Neural cell (in vitro differentiated cells): ENCODE measurements around the gene MAPK7. TPM values are rescaled to one million over a fixed set of nuclear protein-coding genes. Genes with fewer than 3 reads are reported as not detected.

Experiments used
- H2AFZ ChIP-seq: fragments of 200-600, 300-800 bp; sonication (generic), shearing (Covaris generic); 2 replicates; pipeline ENCODE4 v1.6.0; 2014; ENCODE audit warnings: low read depth, mild to moderate bottlenecking, antibody characterized with exemption, low read length, moderate library complexity
- H3F3A ChIP-seq: fragments of 200-600 bp; shearing (Covaris generic); 2 replicates; pipeline ENCODE4 v1.6.1; 2016; ENCODE audit warnings: mild to moderate bottlenecking, moderate library complexity, mixed read lengths, antibody characterized with exemption, low read length; ENCODE audit not compliant: insufficient read depth, poor library complexity, severe bottlenecking
- H3K27ac ChIP-seq: fragments of 200-600, 300-800 bp; sonication (generic), shearing (Covaris generic); 2 replicates; pipeline ENCODE4 v1.5.1; 2014; ENCODE audit warnings: mild to moderate bottlenecking, low read length, moderate library complexity
- H3K27me3 ChIP-seq: fragments of 300-800, 200-600 bp; sonication (generic), shearing (Covaris generic); 2 replicates; pipeline ENCODE4 v1.6.0; 2014; ENCODE audit warnings: mild to moderate bottlenecking, low read depth, low read length, moderate library complexity; ENCODE audit not compliant: insufficient read depth
- H3K36me3 ChIP-seq: fragments of 300-800, 200-600 bp; sonication (generic), shearing (Covaris generic); 2 replicates; pipeline ENCODE4 v1.5.1; 2014; ENCODE audit warnings: mild to moderate bottlenecking, antibody characterized with exemption, low read length, moderate library complexity; ENCODE audit not compliant: insufficient read depth
- H3K4me2 ChIP-seq: fragments of 300-800, 200-600 bp; sonication (generic), shearing (Covaris generic); 2 replicates; pipeline ENCODE4 v1.6.0; 2014; ENCODE audit warnings: mild to moderate bottlenecking, low read length
- H3K4me3 ChIP-seq: fragments of 300-800, 200-600 bp; sonication (generic), shearing (Covaris generic); 2 replicates; pipeline ENCODE4 v1.5.1; 2014; ENCODE audit warnings: mild to moderate bottlenecking, low read length, moderate library complexity
- H3K79me2 ChIP-seq: fragments of 200-600 bp; shearing (Covaris generic); replicated peaks from 2 replicates; pipeline ENCODE4 v1.6.0; 2014; ENCODE audit warnings: mild to moderate bottlenecking, low read length, moderate library complexity; ENCODE audit not compliant: insufficient read depth
- H3K9ac ChIP-seq: fragments of 300-800, 200-600 bp; sonication (generic), shearing (Covaris generic); 2 replicates; pipeline ENCODE4 v1.6.1; 2016; ENCODE audit warnings: mild to moderate bottlenecking, low read length, mixed read lengths
- H3K9me2 ChIP-seq: fragments of 200-600 bp; shearing (Covaris generic); 2 replicates; pipeline ENCODE4 v1.6.1; 2016; ENCODE audit warnings: mild to moderate bottlenecking, low read length, mixed read lengths; ENCODE audit not compliant: insufficient read depth
- H3K9me3 ChIP-seq: fragments of 200-600, 300-800 bp; sonication (generic), shearing (Covaris generic); 2 replicates; pipeline ENCODE4 v1.6.1; 2016; ENCODE audit warnings: mild to moderate bottlenecking, mixed run types, low read length, moderate library complexity, mixed read lengths
- H4K20me1 ChIP-seq: fragments of 200-600 bp; shearing (Covaris generic); 2 replicates; pipeline ENCODE4 v1.6.1; 2016; ENCODE audit warnings: mild to moderate bottlenecking, mixed run types; ENCODE audit not compliant: insufficient read depth
- CTCF ChIP-seq: fragments of 450-650 bp; IDR thresholded peaks from 2 replicates; pipeline ENCODE4 v1.5.1; 2014; ENCODE audit warnings: antibody characterized with exemption, mild to moderate bottlenecking, moderate library complexity; ENCODE audit not compliant: poor library complexity, severe bottlenecking
- EP300 ChIP-seq: fragments of 450-650 bp; conservative IDR thresholded peaks from 2 replicates; pipeline ENCODE4 v1.6.1; 2014; ENCODE audit warnings: antibody characterized with exemption, mild to moderate bottlenecking, moderate library complexity; ENCODE audit not compliant: poor library complexity, severe bottlenecking
- EZH2 ChIP-seq: fragments of 200-600, 300-800 bp; shearing (Covaris generic), sonication (generic); IDR thresholded peaks from 2 replicates; pipeline ENCODE4 v1.6.1; 2014; ENCODE audit warnings: antibody characterized with exemption, low read length, borderline replicate concordance, mild to moderate bottlenecking; ENCODE audit not compliant: insufficient read depth, poor library complexity, severe bottlenecking
- MXI1 ChIP-seq: fragments of 450-650 bp; conservative IDR thresholded peaks from 2 replicates; pipeline ENCODE4 v1.6.1; 2014; ENCODE audit warnings: antibody characterized with exemption, mild to moderate bottlenecking; ENCODE audit not compliant: poor library complexity, severe bottlenecking
- POLR2AphosphoS5 ChIP-seq: IDR thresholded peaks from 2 replicates; pipeline ENCODE4 v1.6.1; 2012
- RAD21 ChIP-seq: fragments of 450-650 bp; conservative IDR thresholded peaks from 2 replicates; pipeline ENCODE4 v1.6.1; 2014; ENCODE audit warnings: antibody characterized with exemption, mild to moderate bottlenecking, moderate library complexity
- REST ChIP-seq: IDR thresholded peaks from 2 replicates; pipeline ENCODE4 v1.6.1; 2012; ENCODE audit warnings: borderline replicate concordance
- SMC3 ChIP-seq: fragments of 450-650 bp; conservative IDR thresholded peaks from 2 replicates; pipeline ENCODE4 v1.6.1; 2014; ENCODE audit warnings: antibody characterized with exemption, mild to moderate bottlenecking, moderate library complexity; ENCODE audit not compliant: poor library complexity
- TAF1 ChIP-seq: IDR thresholded peaks from 2 replicates; pipeline ENCODE4 v1.6.1; 2012; ENCODE audit warnings: low read depth
- polyA plus RNA-seq: library from polyadenylated mRNA; depleted of rRNA; stranded (reverse); fragments of >200 nt; gene quantifications from 2 replicates; pipeline ENCODE4 v1.2.3, GENCODE V29; 2014

The MAPK7 gene
- polyA plus RNA-seq, 1 donor from 2014 or later, result 18.8 TPM

GRCh38 chr17:19374136-19374535 lies 4.2 kb upstream of the MAPK7 start:
- Histone ChIP-seq H2AFZ (no peak overlapping the region), H3K4me3 (no peak overlapping the region), H4K20me1 (no peaks in the 10 kb centered on the region), H3K36me3 (no peaks in the 10 kb centered on the region), H3K27ac (no peak overlapping the region), H3K4me2 (no peak overlapping the region), H3K9ac (no peak overlapping the region), H3K9me3 (no peaks in the 10 kb centered on the region), H3K79me2 (peaks cover 13% of the 10 kb centered on the region), H3K9me2 (no peaks in the 10 kb centered on the region), H3K27me3 (no peaks in the 10 kb centered on the region), H3F3A (no peaks in the 10 kb centered on the region)
- TF ChIP-seq EZH2 (no peak), CTCF (no peak)

- Histone ChIP-seq H3K9ac (no peak overlapping the region), H3K9me2 (no peaks in the 10 kb centered on the region), H3K36me3 (no peaks in the 10 kb centered on the region), H3F3A (no peaks in the 10 kb centered on the region), H3K27me3 (no peaks in the 10 kb centered on the region), H3K9me3 (no peaks in the 10 kb centered on the region), H3K4me3 (no peak overlapping the region), H4K20me1 (no peaks in the 10 kb centered on the region), H3K4me2 (no peak overlapping the region), H3K79me2 (peaks cover 19% of the 10 kb centered on the region), H2AFZ (no peak overlapping the region), H3K27ac (no peak overlapping the region)
- TF ChIP-seq CTCF (no peak), TAF1 (no peak), POLR2AphosphoS5 (no peak), REST (no peak), SMC3 (no peak)
These were observed 2.6 kb upstream of the MAPK7 start for GRCh38 chr17:19375732-19376131.

- no peaks in the 10 kb centered on the region for H3K9me2 ChIP-seq
- H4K20me1 ChIP-seq, result no peaks in the 10 kb centered on the region
- H3K27me3 ChIP-seq, result no peaks in the 10 kb centered on the region
- H2AFZ ChIP-seq, result peak overlapping the region; percentile 73
- H3F3A ChIP-seq, result no peaks in the 10 kb centered on the region
- H3K9ac ChIP-seq, result peak overlapping the region; percentile 77
- no peaks in the 10 kb centered on the region for H3K36me3 ChIP-seq
- peak overlapping the region; percentile 70 for H3K4me2 ChIP-seq
- peak overlapping the region; percentile 81 for H3K27ac ChIP-seq
- H3K9me3 ChIP-seq, result no peaks in the 10 kb centered on the region
- peaks cover 19% of the 10 kb centered on the region for H3K79me2 ChIP-seq
- H3K4me3 ChIP-seq, result peak overlapping the region; percentile 80
- TF ChIP-seq MXI1 (no peak), EZH2 (no peak), RAD21 (no peak), SMC3 (no peak), EP300 (no peak), CTCF (no peak)
These were observed 1.5 kb upstream of the MAPK7 start for GRCh38 chr17:19376811-19377210.
